ENCODE measurements around the gene NRAS.
"Not testable (repeated sequence)": the region's sequence is repeated elsewhere in the genome, so short reads cannot be mapped to it uniquely, and the experiment has no call there.

Gene NRAS

DNA sequence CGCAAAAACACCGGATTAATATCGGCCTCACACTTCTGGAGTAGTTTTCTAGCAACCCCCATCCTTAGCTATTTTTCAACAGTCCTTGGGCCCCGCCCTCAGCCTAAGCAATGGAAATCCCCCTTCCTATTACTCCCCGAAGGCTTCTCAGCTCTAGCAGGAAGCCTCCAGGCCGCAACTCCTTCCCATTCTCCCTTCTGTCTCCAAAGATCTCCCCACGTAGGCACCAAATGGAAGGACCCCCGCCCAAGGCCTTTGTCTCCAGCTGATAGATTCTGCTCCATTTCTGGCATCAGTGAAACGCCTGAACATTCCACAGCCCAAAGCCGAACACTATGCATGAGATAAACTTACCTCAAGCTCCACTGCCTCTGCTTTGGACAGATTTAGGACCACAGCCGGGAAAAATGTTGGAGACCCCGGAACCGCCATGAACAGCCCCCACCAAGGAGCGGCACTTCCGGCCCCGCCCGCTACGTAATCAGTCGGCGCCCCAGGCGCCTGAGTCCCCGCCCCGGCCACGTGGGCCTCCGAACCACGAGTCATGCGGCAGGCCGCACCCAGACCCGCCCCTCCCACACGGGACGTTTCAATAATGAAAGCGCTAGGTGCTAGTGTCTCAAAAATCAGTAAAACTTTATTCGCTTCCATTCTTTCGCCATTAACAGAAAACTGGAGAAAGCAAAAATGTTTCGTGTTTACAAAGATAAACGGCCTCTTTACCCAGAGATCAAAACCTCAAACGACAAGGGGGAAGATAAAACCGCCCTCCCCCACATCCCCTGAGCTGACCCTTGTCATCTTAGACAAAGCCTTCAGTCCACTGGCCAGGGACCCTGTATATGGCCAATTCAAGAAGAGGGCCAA is at the start of gene NRAS:
NRAS (minus strand) TSS at position 468 of the 867 bp plus-strand sequence. CDS start 611 bp downstream, outside the sequence.
- DNase-seq (ENCODE audit: low spot score): peak; percentile 76

DNA sequence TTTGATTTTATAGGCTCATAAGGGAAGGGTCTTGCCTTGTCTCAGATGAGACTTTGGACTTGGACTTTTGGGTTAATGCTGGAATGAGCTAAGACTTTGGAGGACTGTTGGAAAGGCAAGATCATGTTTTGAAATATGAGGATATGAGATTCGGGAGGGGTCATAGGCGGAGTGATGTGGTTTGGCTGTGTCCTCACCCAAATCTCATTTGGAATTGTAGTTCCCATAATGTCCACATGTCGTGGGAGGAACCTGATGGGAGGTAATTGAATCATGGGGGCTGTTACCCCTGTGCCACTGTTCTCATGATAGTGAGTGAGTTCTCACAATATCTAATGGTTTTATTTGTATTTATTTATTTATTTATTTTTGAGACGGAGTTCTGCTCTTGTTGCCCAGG is 48.1 kb upstream of the NRAS start:
- no peak for DNase-seq (ENCODE audit: low spot score)

DNA sequence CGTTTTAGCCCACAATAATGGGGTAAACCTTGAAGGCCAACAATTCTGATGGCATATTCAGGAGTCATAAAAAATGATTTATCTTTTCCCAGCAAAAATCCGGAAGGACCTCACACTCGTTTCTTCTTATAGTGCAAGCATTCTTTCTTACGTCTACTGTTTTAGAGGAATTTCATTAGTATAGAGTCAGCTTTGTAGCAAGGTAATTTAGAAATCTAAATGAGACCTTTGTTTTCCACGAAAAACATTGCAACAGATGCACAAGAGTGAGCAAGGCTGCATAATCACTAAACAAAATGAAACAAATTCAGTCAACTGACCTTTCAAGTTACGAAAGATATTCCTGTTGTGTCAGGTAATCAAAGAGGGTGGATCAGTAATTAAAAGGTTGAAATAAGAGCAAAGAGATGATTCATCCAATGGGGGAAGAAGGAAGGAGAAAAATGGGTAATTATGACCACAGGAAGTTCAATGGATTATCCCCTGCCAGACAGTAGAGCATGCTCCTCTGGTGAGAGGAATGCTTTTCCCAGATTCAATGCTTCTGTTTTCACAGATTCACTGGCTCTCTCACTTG is 41.8 kb upstream of the NRAS start:
- peak; percentile 43 for DNase-seq (ENCODE audit: low spot score)

DNA sequence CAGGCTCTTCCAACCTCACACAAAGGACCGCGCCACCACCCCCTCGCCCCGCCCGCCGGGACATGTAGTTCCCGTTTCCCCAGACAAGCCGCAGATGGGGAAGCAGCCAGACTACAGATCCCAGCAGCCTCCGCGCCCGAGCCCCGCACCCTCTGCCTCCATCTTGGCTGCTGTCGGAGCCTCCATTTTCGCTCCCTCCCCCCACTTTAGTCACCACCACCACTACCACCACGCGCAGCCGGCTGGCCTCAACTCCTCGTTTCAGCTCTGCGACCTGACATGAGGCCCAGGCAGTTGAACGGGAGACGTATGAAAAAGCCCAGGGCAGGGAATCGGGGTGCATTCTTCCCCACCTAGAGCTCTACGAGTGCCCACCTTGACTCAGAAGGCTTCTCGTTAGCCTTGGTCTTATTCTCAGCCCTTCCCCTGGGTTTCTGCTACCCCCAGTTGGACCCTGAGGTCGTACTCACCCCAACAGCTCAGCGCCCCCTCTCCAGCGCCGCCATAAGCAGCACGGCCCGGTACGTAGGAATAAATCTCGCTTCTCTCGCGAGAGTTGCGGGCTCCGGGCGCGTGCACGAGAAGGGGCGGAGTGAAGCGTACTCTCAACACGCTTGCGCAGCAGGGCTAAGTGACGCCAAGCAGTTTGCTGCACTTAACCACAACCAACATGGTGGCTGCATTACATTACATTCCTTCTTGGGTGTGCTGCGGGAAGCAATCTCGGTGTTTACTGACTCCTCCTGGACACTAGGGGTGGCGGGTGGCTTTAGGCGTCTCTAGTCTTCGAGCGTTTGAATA is 41.1 kb upstream of the NRAS start, which contains the start of gene CSDE1:
CSDE1 (minus strand) TSS at position 530 of the 801 bp plus-strand sequence. CDS start 18,094 bp downstream, outside the sequence.
- DNase-seq (ENCODE audit: low spot score): peak; percentile 98

DNA sequence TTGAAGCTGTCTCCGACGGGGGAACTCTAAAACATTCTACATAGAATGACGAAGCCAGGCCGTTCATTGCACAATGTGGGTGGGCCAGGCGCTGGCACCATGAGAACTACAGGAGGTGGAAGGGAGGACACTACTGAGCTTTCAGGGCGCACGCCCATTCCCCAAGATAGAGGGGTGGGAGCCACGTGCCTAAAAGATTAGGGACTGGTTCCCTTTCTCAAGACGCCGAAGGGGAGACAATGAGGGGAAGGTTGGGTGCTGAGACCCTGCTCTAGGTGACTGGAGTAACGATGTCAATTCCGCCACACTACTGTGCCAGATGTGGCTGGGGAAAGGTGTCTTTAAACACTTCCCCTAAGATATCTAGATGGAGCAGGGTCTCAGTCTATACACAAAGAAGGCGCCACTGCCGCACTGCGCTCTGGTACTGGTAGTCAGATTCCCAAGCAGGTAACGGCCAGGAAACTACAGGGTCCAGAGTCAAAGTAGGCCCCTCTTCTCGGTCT is 40.4 kb upstream of the NRAS start:
- no peak for DNase-seq (ENCODE audit: low spot score)

DNA sequence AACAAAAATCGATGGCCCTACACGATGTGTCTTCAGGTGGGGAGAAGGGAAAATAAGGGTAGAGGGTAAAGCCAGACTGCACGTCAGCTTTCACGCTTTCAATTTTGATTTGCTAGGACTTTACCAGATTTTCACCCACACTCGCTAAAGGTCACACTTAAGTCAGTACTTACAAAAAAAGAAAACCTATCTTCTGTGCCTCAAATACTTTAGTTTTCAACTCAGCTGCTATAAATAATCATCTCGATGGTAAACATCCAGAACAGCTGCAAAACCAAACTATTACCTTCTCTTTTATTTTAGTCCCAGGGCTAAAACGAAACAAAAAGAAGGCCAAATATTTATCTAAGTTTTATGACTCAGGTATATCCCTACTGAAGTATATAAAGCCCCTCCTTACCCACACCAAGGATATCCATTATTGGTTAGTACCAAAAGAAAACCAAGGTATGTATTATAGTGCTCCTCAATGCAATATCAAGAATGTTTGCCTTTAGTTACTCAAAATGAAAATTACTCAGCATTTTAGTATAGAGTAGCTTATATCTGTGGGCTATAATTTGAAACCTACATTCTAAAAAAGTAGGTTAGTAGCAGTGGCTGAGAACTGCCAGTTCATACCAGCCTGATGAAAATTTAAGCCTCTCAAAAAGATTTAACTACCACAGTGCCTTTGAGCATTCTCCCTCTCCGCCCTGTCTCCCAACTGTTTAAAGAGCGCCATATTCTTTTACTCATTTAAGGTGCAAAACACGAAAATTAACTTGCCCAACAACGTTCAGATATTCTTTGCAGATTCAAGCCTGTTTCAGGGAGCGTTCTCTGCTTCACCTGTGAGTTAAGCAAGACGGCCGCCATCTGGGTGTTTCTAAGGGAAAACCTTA is 39.7 kb upstream of the NRAS start:
- DNase-seq (ENCODE audit: low spot score): no peak

DNA sequence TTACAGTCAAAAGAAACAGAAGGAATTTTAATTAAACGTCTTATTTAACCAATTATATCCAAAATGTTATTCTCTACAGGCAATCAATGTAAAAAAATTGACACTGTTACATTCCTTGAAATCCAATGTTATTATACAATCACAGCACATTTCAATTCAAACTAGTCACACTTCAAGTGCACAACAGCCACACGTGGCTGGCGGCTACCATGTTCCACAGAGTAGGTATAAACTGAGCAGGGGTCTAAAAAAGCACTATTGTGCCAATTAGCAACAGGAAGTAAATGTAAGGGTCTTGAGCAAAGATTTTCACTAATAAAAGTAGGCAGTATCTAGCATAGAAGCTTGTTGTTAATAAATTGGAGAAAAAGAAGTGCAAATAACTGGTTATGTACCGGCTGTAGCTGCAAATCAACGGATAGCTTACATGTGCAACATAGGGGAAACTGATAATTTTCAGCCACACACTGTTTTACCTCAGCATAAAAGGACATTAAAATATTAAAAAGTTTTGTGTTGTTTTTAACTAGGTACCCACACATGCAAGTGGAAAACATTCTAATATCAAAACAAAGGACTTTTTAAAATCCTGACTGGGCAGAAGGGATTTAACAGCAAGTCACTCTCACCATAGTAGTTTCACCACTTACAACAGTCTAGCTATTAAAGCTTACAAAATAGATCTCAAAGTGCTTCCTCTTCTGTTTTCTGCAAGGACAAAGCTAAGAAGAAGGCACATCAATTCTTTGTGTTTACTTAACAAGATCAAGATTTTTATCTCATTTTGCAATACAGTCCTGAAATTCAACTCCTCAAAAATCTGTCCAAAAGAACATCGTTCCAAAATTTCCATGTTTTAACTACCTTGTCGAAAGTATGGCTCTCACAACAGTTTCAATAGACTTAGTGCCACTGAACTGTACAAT is 38.7 kb upstream of the NRAS start:
- DNase-seq (ENCODE audit: low spot score): no peak

DNA sequence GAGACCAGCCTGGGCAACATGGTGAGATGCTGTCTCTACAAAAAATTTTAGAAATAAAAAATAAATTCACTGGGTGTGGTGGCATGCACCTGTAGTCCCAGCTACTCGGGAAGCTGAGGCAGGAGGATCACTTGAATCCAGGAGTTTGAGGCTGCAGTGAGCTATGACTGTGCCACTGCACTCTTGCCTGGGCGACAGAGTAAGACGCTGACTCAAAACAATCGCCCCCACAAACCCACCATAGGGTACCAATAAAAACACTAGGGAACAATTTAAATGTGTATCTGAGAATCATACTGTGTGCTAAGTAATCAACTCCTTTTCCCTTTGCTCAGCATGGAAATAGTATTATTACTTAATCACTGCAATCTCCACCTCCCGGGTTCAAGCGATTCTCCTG is 37.1 kb upstream of the NRAS start:
- DNase-seq (ENCODE audit: low spot score): not testable (repeated sequence)

DNA sequence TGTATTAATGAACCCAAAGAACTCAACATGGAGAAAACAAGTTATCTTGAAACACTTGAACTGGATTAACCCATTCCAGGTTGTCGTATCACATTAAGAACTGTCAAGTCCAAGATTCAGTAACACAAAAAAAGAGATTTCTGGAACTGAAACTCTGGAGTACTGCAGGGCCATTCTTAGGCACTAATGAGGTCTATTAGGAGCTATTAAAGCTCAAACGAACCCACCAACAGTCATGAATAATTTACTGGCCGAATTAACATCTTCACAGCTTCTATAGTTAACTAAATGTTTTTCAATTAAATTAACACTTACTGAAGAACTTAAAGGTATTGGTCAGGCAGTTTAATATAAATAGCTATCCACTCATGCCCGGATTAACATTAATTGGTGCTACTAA is 36.6 kb upstream of the NRAS start:
- DNase-seq (ENCODE audit: low spot score): no peak

DNA sequence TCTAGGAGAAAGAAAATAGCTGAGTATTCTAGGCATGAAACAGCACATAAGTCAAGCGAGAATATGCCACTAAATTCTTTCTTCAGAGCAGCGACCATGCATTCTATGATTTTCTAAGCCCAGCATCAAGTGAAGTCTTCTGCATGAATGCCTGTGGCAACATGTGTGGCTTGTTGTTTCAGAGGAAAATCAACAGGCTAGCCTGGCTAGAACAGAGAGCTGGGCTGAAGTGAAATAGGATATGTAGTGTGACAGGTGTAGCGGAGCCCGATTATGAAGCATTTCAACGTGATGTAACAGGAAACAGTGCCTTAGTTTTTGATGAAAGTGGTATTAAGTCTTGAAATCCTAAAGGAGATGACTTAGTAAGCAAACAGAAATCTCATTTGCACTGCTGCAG is 34.2 kb upstream of the NRAS start:
- no peak for DNase-seq (ENCODE audit: low spot score)

DNA sequence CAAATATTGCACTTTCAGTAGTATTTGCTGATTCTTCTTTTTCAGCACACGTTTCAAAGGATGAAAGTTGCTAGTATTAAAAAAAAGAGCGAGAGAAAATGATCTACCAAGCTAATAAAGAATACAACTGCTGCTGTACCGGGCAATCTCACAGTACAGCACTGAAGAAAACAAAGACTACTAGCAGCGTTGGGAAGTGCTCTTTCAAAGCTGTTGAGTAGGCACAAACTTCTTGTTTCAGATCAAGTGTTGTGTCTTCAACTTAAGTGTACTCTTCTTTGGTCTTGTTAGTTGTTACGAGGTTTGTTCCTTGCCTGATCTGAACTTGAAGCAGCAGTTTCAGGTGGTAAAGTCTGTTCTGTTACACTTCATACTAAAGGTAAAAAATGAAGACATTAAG is 33.3 kb upstream of the NRAS start:
- DNase-seq (ENCODE audit: low spot score): no peak

DNA sequence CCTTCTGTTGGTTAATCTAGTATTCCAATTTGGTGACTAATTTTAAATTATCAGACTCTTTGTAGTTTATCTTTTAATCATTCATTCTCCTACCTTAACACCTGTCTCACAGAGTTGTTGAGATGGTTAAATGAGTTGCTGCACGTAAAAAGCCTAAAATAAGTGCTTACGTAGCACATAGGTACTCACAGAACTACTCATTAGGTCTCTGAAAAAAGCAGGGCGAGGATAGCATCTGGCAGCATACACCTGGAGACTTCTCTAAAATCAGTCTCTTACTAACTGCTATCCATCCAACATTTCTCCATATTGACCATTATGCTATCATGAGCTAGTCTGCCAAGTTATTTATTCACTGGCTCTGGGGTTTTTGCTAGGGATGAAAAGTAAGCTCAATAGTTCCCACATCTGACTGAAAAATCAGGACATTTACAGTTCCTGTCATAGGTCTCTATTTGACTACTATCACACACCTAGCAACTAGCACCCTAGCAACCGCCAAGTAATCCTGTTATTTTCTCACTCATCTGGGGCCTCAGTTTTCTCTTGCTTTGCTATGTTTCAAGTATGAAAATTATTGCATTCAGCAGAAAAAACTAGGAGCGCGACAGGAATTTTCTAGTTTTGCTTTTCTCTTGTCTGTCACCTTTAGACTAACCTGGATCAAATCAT is 30.0 kb upstream of the NRAS start:
- no peak for DNase-seq (ENCODE audit: low spot score)

DNA sequence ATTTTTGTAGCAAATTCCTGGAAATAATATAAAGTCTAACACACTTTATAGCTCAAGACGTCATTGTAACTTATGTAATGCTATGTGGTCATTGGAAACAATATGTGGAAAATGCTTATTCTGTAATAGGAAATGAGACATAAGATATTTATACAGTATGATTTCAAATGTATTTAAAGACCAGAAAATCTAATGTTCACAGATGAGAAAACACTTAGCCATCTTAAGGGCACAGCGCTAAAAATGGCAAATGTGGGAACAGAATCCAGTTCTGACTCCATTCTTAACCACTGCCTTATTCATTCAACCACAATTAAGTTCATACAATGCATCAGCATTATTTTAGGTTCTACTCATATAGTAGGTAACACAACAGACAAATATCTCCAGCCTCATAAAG is 28.7 kb upstream of the NRAS start:
- DNase-seq (ENCODE audit: low spot score): no peak

DNA sequence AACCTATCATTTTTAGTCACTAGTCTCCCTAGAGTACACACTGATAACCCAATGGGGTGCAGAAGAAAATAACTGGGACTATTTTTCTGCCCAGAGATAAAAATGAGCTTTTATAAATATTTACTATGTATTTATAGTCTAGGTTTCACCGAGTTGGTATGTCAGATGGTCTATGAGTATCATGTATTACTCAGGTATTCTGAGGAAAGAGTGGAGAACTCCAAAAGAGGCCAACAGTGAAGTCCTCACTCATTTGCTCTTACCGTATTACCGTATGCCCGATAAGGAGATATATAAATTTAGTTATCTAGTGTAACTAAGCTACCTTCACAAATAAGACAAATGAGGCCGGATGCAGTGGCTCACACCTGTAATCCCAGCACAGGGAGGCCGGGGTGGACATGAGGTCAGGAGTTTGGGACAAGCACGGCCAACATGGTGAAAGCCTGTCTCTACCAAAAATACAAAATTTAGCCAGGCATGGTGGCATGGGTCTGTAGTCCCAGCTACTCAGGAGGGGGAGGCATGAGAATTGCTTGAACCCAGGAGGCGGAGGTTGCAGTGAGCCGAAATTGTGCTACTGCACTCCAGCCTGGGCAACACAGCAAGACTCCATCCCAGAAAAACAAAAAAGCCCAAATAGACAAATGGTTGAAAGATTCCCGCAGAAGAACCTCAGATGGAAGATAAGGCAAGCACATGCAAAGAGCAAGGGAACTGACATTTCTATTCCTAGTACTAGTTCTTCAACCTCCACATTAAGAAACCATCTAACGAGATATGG is 25.6 kb upstream of the NRAS start:
- no peak for DNase-seq (ENCODE audit: low spot score)

DNA sequence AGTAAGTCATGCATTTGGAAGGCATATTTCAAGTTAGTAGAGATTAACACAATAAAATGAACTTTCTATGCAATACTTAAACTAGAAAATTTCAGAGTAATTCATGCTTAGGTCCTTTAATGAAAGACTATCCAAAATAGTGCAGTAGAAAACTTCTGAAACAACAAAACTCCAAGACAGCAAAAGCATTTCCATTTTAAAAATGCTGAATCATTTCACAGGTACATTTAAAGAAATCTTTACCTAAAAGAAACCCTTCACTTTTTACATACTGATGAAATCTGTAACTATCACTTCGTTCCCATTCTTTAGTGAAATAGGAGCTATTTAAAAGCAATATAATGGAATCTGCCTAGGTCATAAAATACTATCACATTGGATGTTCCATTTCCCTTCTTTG is 23.8 kb upstream of the NRAS start:
- DNase-seq (ENCODE audit: low spot score): no peak

DNA sequence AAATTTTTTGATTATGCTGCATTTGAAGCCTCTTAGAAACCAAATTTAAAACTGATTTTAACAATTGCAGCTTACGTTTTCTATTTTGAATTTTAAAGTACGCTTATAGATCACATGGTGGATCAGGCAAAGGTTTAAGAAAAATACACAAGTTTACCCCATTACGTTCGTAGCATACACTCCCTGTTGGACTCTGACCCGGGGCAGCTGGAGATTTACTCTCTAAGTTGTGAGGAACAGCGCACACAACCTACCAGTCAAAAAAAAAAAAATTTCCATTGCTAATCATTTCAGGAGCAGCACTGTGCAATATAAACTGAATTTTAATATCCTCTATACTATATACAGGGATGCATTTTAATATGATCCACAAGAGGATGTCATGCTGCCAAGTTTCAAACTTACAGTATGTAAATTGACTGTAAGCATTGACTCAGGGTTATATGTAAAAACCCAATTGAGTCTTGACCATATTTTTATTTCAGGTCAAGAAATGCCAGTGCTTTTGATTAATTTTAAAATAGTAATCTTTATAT is 20.8 kb upstream of the NRAS start:
- DNase-seq (ENCODE audit: low spot score): no peak

DNA sequence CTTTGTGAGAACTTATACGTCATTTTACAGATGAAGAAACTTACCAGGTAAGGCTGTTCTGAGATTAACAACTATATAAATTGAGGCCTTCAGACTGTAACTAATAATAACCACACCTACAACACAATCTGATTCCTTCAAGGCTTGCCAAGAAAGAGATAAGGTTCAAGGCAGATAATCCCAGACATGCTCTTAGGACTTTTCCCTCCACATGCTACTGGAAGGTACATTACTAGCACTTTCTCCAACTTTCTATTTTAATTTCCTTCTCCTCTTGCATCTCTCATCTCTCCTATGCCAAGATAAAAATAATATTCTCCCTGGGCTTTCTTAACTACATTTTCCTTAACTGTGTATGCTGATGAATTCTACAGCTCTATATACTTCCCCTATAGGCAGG is 18.9 kb upstream of the NRAS start:
- DNase-seq (ENCODE audit: low spot score): no peak

DNA sequence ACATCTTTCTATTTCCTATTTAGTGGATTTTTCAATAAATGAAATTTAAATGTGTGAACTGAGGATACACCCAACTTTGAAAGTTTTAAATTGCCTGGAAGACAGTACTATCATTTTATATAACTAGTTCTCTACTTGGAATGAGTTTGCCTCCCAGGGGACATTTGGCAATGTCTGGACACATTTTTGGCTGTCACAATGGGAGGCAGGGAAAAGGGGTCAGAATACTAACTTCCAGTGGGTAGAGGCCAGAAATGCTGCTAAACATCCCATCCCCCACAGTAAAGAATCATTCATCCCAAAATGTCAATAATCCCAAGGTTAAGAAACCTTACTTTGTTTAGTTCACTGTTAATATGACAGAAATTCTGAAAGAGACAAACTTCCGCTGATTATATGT is 13.2 kb upstream of the NRAS start:
- no peak for DNase-seq (ENCODE audit: low spot score)

DNA sequence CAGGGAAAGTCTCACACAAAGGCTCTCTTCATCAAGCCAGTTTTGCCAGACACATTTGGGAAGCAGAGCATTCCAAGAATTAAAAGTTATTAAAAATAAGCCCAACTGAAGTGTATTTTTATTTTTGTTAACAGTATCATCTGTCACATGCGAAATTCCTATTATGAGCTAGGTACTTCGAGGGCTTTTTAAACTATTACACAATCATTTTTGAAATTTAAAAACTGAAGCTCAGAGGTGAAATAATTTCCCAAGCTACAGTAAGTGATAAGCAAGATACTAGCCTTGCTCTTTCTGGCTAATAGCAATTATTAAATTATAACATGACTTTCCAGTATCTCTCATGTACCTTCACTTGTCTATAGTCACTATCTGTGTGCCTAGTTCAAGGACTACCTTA is 12.0 kb upstream of the NRAS start:
- DNase-seq (ENCODE audit: low spot score): no peak
